ENCODE data around the gene VAPA.

DNA sequence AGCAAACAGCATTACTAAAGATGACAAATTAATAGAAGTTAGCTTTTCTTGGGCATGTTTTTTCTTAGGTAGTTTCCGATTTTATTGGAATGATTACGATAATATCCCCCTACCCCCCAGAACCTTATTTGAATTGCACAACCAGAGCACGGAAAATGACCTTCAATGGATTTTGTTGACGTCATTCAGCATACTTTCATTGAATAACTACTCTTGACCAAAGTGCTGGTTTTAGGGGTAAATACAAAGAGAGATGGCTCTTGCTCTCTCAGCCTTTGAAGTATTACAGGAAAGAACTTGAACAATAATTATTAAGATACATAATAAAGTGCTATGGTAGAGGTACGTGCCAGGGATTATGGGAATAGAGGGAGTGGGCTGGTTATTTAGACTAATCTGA is 36.0 kb downstream of the VAPA start:
- TF ChIP-seq ZBTB21 (CRISPR knock-in tag; IDR thresholded peaks at IDR 0.05; ENCODE audit: borderline replicate concordance) (no peak), ETV6 (CRISPR knock-in tag; IDR thresholded peaks at IDR 0.05) (no peak), NFE2L1 (CRISPR knock-in tag; IDR thresholded peaks at IDR 0.05) (no peak), GABPB1 (CRISPR knock-in tag; IDR thresholded peaks at IDR 0.05) (no peak), EMX1 (CRISPR knock-in tag; IDR thresholded peaks at IDR 0.05) (no peak)
- TF ChIP-seq, protein P1, sequence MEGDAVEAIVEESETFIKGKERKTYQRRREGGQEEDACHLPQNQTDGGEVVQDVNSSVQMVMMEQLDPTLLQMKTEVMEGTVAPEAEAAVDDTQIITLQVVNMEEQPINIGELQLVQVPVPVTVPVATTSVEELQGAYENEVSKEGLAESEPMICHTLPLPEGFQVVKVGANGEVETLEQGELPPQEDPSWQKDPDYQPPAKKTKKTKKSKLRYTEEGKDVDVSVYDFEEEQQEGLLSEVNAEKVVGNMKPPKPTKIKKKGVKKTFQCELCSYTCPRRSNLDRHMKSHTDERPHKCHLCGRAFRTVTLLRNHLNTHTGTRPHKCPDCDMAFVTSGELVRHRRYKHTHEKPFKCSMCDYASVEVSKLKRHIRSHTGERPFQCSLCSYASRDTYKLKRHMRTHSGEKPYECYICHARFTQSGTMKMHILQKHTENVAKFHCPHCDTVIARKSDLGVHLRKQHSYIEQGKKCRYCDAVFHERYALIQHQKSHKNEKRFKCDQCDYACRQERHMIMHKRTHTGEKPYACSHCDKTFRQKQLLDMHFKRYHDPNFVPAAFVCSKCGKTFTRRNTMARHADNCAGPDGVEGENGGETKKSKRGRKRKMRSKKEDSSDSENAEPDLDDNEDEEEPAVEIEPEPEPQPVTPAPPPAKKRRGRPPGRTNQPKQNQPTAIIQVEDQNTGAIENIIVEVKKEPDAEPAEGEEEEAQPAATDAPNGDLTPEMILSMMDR (IDR thresholded peaks at IDR 0.05), result no peak
- TF ChIP-seq, protein P2, sequence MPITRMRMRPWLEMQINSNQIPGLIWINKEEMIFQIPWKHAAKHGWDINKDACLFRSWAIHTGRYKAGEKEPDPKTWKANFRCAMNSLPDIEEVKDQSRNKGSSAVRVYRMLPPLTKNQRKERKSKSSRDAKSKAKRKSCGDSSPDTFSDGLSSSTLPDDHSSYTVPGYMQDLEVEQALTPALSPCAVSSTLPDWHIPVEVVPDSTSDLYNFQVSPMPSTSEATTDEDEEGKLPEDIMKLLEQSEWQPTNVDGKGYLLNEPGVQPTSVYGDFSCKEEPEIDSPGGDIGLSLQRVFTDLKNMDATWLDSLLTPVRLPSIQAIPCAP (CRISPR knock-in tag; IDR thresholded peaks at IDR 0.05), result no peak
